ENCODE data around the gene PER3.

PER3 gene

DNA sequence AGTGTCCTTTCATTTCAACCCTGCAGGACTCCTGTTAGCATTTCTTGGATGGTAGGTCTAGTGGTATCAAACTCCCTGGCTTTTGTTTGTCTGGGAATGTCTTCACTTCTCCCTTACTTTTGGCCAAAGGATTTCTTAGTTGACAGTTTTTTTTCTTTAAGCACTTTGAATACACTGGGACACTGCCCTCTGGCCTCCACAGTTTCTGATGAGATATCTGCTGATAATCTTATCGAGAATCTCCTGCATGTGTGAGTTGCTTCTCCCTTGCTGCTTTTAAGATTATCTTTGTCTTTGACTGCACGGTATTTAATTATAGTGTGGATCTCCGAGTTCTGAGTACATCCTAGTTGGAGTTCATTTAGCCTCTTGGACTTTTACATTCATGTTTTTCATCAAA lies 55.4 kb downstream of the PER3 start:
- no peak for DNase-seq

DNA sequence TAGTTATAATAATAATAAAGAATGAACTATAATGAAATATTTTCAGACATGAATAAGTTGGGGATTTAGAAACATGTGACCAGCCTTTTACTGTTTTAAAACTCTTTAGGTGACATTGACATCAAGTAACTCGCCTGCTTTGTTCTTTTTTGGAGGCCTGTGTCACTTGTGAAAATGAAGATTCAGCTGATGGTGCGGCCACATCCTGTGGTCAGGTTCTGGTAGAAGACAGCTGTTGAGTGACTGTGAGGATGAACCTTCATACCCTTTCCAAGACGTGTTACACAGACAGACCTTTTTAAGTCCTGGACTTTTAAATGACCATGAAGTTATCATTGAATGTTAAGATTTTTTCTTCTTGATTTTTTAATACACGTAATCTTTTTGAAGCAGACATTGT lies 58.4 kb downstream of the PER3 start:
- no peak for DNase-seq

DNA sequence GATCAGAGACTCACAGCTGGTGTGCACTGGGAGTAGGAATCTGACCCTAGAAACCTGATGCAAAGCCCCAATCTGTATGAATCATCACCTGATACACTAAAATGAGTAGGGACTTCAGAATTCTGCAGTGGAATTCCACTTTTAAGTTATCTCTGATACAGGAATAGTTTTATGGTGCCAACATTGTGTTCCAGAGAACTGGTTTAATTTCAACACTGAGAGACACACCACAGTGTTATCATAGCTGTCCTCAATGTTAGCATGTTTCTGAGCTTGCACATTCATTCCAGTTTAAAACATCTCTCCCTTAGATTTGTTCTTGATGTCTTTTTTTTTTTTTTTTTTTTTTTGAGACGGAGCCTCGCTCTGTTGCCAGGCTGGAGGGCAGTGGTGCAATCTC lies 61.7 kb downstream of the PER3 start:
- peak; percentile 4 for DNase-seq

DNA sequence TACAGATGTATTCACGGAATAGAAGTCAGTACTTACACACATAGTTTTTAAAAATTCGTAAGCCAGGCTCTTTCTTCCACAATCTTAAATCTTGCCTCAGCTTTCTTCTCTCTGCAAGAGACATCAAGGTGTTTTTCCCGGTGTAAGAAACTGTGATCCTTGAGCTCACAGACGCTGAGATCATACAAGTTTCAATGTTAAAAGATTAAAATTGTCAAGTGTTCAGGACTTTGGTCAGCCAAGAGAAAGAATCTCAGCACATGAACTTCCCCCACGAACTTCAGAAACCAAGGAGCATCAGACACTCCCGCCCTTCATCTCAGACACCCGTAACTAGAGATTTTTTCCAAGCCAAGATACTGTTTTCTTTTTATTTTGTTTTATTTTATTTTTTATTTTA lies 62.6 kb downstream of the PER3 start:
- no peak for DNase-seq

DNA sequence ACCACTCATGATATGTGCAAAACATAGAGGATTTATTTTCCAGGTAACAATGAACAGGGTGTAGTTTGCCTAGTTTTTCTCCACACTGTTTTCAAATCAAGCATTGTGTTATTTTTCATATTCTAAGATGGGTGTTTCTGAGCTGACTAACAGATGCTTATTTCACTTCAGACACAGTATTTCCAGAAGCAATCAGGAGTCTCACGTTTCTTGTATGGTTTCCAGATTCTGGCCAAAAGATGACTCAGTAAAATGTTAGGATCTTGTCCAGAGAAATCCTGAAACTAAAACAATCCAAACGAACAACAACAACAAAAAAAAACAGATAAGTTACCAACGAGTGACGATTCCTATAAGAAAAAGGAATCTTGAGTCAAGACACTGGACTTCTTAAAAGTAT lies 63.5 kb downstream of the PER3 start:
- peak; percentile 46 for DNase-seq

DNA sequence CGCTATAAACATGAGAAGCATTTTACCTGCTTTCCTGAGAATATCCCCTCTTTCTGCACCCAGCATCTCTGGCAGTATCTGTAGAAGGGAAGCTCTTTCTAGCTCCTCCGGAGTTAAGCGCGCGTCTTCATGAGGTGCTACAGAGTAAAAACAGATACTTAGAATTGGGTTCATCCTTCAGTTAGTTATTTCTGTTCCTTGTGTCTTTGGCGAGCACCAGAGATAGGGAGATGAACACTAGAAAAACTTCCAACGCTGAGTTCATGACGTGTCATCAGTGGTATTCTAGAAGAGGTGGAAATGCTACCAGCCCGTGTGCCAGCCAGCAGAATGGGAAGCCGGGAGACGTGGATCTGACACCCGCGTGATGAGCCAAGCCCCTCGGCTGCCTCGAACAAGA lies 66.7 kb downstream of the PER3 start:
- DNase-seq, result no peak

DNA sequence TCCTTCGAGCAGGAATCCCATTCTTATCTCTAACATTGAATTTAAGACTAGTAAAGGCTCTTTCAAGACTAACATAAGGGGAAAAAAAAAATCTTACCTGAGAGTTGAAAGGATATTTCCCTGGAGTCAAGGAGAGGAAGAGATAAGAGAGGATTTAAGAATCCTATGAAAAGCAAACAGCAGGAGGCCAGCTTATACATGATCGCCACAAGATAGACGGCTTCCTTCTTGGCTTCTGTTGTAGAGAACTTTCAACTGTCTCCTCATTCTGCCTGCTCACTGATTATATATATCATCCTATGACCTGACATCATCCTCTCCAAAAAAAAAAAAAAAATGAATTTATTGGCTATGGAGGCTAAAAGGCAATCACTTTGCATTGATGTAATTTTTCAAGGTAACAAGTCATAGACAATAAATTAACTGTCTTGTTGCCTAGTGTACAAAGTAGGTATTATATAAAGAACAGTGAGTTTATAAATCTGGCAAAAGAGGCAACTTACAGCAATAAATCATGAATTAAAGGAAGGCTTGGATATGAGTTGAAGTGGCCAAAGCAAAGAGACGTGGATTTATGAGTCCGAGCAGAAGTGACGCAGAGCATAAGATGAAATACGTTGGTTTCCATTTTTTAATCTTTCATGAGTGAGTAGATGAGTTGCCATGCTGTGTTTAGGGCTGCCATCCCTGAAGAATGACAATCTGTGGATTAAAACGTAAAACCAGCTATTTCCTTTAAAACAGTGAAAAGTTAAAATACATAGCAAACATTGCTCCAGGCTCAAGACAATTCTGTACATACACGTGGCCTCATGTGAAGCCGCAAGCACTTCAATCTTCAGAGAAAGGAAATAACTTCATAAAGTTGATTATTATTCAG lies 69.0 kb downstream of the PER3 start, which contains the start of gene UTS2:
UTS2 (minus strand) TSS at position 262 of the 880 bp plus-strand sequence; CDS start at position 200, 62 bp downstream.
- DNase-seq, result no peak

DNA sequence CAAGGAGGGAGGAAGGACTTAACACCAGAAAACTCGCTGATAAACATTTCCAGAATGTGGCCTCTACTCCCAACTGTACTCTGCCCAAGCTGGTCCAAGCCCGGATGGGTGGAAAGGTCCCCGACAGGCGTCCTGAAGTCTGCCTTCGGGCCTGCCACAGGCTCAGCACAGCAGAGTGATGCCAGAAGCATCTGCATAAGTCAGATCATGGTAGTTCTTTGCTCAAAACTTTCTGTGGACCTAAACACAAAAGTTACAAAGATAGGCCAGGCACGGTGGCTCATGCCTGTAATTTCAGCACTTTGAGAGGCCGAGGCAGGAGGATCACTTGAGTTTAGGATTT lies 69.6 kb downstream of the PER3 start:
- DNase-seq, result no peak

DNA sequence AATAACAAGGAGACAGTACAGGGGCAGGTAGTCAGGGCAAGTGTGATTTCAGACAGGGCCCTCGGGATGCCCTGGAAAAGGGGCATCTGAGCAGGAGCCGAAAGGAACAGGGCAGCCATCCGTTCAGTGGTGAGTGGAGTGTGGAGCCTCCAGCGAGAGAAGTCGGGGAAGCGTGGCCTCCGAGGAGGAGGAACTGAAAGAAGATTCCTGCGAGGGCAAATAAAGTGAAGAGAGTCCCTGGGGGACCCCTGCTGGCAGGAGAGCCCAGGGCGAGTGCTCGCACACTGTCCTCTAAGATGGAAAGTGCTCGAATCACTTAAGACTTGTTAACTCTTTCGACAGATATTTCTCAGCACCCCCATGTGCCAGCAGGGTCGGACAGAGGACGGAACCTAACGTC lies 72.3 kb downstream of the PER3 start:
- peak; percentile 15 for DNase-seq

DNA sequence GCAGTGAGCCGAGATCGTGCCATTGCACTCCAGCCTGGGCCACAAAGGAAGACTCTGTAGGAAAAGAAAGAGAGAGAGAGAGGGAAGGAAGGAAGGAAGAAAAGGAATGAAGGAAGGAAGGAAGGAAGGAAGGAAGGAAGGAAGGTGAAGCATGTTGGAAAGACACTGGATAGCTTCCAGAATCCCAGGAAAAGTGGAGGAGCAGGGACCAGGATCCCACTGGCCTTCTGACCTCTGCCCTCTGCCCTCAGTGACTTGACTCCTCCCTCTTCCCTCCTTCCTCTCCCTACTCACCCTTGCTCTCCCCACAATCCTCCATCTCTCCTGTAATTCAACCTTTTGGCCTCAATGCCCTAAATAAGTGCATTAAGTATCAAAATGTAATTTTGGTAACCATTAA lies 72.9 kb downstream of the PER3 start:
- no peak for DNase-seq

DNA sequence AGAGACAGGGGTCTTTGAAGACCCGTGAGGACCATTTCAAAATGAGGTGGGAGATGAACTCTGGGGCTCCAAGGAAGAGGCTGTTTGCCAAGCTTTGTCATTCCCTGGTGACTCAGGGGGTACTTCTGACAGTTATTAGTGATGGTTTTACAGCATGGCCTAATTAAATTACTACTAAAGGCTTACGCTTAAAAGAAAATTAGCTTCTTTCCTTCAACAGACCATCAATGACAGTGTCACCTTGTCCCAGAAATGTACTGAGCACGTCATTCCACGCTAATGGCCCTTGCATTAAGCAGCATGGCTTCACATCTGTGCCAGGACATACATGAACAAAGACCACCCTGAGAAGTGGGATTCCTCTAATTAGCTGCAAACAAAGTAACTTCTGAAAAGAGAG lies 73.9 kb downstream of the PER3 start:
- DNase-seq, result no peak

DNA sequence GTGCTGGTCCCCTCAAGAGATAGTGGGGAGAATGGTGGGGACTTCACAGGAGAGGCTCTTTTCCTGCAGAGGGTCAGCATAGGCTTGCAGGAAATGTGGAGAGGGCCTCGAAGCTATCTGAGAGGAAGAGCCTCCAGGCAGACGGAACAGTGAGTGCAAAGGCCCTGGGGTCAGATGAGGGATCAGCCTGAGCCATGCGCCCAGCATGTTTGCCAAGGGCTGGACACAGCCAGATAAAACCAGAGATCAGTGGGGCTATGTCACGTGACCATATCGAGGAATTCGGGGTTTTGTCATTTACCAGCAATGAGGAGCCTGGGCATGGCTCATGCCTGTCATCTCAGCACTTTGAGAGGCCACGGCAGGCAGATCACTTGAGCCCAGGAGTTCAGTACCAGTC lies 75.3 kb downstream of the PER3 start:
- DNase-seq, result no peak

DNA sequence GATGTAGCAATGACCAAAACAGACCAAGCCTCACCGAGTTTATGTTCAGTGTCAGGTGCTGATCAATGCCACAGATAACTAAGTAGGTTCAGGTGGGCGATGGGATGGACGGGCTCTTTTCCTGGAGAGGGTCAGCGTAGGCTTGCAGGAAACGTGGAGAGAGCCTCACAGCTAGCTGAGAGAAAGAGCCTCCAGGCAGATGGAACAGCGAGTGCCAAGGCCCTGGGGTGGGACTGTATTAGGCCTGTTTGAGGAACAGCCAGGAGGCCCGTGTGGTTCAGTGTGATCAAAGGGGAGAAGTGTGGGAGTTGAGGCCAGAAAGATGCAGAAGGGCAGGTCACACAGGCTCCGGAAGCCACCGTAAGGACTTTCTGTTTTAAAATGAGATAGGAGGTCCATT lies 76.0 kb downstream of the PER3 start:
- DNase-seq, result no peak

DNA sequence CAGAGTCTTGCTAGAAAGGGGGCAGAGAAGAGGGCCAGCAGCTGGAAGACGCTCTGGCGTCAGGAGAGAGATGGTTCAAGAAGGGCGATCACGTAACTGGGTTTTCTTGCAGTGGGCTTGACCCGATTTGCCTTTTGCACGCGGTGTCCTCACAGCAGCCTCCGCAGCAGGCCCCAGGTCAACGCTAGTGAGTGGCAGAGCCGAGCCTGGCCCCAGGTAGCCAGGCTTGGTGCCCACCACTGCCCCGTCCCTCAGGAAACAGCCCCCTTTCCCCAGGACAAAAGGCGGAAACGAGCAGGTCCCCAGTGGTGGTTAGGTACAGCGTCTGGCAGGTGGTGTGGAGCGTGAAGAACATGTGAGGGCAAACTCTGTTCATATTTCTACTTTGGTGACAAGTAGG lies 77.4 kb downstream of the PER3 start:
- DNase-seq, result no peak

DNA sequence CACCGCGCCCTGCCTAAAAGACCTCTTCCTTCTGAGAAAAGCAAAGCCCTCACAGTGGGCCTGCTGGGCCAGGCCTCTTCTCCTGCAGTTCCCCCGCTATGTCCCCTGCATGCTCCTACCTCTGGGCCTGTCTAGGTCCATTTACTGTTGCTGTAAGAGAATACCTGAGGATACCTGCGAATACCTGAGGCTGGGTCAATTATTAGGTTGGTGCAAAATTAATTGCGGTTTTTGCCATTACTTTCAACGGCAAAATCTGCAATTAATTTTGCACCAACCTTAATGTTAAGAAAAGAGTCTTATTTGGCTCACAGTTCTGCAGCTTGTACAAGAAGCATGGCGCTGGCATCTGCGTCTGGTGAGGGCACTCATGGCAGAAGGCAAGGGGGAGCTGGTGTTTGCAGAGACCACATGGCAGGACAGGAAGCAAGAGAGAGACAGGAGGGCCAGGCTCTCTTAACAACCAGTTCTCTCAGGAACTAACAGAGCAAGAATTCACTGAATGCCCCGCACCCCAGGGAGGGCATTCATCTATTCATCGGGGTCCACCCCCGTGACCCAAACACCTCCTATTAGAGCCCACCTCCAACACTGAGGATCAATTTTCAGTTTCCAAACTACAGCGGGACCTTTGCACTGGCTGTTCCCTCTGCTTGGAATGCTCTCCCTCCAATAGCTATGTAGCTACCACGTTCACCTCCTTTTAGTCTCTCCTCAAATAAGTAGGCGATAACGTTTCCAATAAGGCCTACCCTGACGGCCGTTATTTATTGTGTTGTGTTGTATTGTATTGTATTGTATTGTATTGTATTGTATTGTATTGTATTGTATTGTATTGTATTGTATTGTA lies 78.3 kb downstream of the PER3 start:
- no peak for DNase-seq

DNA sequence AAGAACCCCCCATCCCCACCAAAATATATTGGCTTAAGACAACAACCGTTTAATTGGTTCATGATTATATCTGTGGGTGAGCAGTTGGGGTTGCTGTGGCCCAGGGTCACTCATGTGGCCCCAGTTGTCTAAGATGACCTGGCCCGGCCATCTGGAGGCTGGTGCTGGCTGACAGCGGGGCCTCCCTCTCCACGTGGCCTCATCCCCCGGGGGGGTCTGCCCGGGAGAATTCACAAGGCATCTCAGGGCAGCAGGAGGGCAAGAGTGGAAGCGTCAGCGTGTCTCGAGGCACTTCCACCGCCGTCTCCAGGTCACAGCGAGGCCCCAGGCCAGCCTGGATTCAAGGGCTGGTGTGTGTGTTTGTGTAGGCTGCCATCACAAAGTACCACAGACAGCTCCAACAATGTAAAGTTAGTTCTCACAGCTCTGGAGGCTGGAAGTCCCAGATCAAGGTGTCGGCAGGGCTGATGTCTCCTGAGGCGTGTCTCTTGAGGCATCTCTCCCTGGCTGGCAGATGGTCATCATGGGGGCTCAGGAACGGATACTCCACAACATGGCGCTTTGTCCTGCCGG lies 79.8 kb downstream of the PER3 start:
- DNase-seq, result no peak

DNA sequence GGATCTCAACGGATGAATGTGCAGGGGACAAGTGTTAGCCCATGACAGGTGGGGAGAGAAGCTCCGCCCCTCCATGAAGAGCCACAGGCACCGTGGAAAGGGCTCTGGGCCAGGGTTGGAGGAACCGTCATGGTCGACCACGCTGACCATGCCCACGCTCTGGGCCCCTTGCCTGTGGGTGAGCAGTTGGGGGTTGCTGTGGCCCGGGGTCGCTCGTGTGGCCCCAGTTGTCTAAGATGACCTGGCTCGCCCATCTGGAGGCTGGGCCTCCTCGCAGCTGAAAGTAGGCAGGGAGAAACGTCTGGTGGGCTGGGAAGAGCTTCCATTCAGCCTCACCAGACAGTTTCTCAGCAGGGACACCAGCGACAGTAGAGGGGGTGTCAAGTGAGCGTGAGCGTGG lies 81.9 kb downstream of the PER3 start:
- DNase-seq, result no peak

DNA sequence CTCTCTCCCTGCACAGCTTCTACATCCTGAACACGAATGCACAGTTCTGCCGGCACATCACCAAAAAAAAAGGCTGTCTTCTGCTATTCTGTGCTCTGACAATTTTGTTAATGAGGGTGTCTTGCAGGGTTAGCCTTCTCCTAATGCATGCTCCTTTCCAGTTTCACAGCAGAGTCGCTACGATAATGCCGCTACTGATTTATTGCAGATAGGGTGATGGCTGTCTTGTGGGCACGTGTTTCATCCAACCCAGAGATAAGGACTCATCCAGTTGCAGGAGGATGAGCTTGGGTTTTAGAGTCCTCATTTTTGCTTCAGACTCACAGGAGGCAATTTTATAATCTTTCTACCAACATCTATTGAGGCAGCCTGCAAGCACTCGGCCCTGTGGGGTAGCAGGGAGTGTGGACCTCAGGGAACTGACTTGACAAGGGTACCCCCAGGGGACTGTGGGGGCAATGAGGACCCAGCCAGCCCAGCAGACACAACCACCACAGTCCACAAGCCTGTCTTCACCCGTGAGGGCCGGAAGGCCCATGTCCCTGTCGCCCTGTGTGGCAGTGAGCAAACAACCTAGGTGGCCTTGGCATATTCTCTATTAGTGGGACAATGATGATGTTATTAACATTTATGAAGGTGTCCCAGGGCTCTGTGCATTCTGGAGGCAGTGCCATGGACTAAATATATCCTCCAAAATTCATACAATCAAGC lies 84.1 kb downstream of the PER3 start:
- no peak for DNase-seq

DNA sequence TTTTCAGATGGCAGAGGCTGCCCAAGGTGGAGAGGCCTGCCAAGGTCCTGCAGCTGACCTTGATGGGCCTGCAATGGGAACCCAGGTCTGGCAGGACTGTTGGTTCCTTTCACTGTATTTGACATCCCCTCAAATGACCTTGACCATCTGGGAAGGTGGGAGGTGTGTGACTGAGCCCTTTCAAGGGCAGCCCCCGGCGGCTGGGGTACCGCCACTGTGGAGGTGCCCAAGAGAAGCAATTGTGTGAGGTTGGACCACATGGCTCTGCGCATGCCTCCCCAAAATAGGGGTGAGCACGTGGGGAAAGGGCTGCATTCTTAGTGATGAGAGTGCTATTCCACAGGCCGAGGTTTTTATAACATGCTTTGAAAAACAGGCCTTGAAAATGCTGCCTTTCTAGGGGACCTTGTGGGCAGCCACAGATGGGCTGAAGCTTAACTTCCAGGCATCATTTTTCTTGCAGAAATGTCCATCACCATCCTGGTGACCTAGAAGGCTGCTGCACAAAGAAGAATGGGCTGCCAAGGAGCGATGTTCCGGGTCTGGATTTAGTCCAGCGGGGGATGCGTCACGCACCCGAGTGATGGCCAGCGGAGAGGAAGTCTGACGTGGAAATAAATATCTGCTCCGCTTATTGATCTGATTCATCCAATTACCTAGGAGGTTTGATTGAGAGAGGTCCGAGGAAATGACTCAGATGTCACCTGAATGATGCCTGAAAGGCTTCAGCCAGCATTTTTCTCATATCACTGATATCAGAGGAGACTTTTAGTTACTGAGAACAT lies 85.2 kb downstream of the PER3 start:
- DNase-seq, result no peak

DNA sequence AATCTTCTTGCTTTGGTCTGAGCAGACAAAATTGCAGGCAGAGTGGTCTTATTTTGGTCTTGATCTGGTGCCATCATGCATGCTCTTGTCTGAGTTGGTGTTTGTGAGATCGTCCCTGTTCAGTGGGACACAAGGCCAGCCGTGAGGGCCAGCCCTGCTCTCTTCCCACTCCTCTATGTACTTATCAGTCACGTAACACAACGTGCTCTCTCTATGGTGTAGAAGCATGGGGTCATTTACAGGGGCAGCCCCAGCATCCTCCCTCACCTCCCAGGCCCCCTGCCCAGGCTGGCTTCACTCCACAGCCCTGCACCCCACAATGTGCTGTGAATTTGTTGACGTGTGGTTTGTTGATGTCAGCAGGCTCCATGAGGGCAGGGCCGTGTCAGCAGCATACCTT lies 87.0 kb downstream of the PER3 start:
- no peak for DNase-seq

DNA sequence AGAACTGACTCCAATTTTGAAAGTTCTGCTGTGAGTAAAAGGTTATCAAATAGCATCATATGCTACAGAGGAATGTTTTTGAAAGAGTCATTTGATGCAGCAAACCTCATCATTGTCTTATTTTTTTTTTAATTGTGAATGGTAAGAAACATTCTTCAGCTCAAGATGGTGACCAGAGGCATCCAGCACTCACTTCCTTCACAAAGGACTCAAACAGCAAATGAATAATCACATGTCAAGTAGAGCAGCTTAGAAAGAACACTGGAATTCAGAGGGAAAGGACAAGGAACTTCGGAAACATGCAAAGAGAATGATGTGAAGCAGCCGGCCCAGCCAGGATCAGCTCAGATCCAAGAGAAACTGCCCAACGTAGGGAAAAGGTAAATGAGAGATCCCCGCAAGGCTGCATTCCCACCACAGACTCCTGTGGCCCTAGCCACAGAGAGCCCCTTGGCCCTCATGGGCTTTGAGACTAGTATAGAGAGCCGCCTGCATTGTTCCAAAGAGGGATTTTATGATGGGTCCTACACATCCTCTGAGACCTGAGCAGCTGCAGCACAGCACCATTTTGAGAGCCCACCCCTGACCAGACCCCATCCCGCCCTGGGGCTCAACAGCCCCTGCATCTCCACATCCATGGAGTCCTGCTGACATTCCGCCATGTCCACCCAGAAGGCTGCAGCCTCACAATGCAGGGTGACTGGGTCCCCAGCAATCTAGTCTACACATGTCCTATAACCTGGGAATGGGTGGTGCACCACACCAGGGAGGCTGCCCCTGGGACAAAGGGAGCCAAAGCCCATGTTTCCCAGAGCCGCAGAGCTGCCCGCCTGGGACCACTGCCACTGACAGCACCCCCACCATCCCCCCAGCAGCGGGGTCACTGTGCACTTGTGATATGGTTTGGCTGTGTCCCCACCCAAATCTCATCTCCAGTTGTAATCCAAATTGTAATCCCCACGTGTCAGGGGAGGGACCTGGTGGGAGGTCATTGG lies 90.0 kb downstream of the PER3 start:
- no peak for DNase-seq

All from fibroblast of skin of scalp (primary cell).